MM.1S (cell line): ENCODE data around the gene CDC42BPA.

Experiments
- EZH2 ChIP-seq: fragments of 300-600 bp; sonication (generic); optimal IDR thresholded peaks from 2 replicates; pipeline ENCODE3; 2017; ENCODE audit warnings: low read depth, mild to moderate bottlenecking, antibody characterized with exemption, low read length, mixed read lengths
- EZH2phosphoT487 ChIP-seq: fragments of 300-600 bp; sonication (generic); IDR thresholded peaks from 2 replicates; pipeline ENCODE4 v1.6.1; 2018; ENCODE audit warnings: antibody characterized with exemption, low read length
- TF ChIP-seq, protein P1 (sequence below): fragments of 300-600 bp; sonication (generic); IDR thresholded peaks from 2 replicates; pipeline ENCODE4 v1.5.1; 2016; ENCODE audit warnings: antibody characterized with exemption, low read length, mixed read lengths

GRCh38 chr1:227311389-227312001 is 6.8 kb downstream of the CDC42BPA start:
- no peak for TF ChIP-seq EZH2
- TF ChIP-seq, protein P1, sequence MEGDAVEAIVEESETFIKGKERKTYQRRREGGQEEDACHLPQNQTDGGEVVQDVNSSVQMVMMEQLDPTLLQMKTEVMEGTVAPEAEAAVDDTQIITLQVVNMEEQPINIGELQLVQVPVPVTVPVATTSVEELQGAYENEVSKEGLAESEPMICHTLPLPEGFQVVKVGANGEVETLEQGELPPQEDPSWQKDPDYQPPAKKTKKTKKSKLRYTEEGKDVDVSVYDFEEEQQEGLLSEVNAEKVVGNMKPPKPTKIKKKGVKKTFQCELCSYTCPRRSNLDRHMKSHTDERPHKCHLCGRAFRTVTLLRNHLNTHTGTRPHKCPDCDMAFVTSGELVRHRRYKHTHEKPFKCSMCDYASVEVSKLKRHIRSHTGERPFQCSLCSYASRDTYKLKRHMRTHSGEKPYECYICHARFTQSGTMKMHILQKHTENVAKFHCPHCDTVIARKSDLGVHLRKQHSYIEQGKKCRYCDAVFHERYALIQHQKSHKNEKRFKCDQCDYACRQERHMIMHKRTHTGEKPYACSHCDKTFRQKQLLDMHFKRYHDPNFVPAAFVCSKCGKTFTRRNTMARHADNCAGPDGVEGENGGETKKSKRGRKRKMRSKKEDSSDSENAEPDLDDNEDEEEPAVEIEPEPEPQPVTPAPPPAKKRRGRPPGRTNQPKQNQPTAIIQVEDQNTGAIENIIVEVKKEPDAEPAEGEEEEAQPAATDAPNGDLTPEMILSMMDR = no peak
- no peak for TF ChIP-seq EZH2phosphoT487
